NB4 (cell line): ENCODE data around the gene CACNA1A.

Experiments used
- CTCF ChIP-seq: IDR thresholded peaks from one replicate; pipeline ENCODE4 v1.5.1; 2012; ENCODE audit warnings: low read depth, low read length
- MAX ChIP-seq: IDR thresholded peaks from 2 replicates; pipeline ENCODE4 v1.6.1; 2011; ENCODE audit warnings: low read depth, low read length
- MYC ChIP-seq: IDR thresholded peaks from 2 replicates; pipeline ENCODE4 v1.6.1; 2011; ENCODE audit warnings: low read depth, low read length
- POLR2A ChIP-seq: IDR thresholded peaks from 2 replicates; pipeline ENCODE4 v1.6.1; 2011; ENCODE audit warnings: mild to moderate bottlenecking; ENCODE audit not compliant: insufficient read length; ENCODE audit errors: extremely low read depth

- TF ChIP-seq POLR2A: no peak
- TF ChIP-seq CTCF: no peak
- TF ChIP-seq MYC: no peak
- TF ChIP-seq MAX: no peak
Measured at GRCh38 chr19:13309864-13310263, 196.4 kb downstream of the CACNA1A start.
